ENCODE measurements around the gene COL8A1. TPM values are rescaled to one million over a fixed set of nuclear protein-coding genes. Genes with fewer than 3 reads are reported as not detected.

Gene COL8A1
- total RNA-seq, 1 donor from 2014 or later: 23.1 TPM

- intact Hi-C loops (cut with DNase I): no loop called here
Observed at GRCh38 chr3:99772171-99772570, 133.8 kb downstream of the COL8A1 start.

GRCh38 chr3:99772671-99773070 lies 134.3 kb downstream of the COL8A1 start:
- intact Hi-C loops (cut with DNase I): no loop called here
- no peak for DNase-seq (ENCODE audit: extremely low spot score in 2 of 2)
- H3K36me3 ChIP-seq: no peaks in the 10 kb centered on the region
- no peaks in the 10 kb centered on the region for H3K9me3 ChIP-seq
- H3K4me1 ChIP-seq: no peaks in the 10 kb centered on the region
- no peaks in the 10 kb centered on the region for H3K27me3 ChIP-seq
- TF ChIP-seq POLR2AphosphoS5 (IDR thresholded peaks at IDR 0.05; ENCODE audit: insufficient read depth in 1 of 2, low read depth in 1 of 2) (no peak), CTCF (IDR thresholded peaks at IDR 0.05) (no peak), POLR2A (IDR thresholded peaks at IDR 0.05) (no peak)
- no peak overlapping the region for H3K27ac ChIP-seq
- H3K4me3 ChIP-seq: no peak overlapping the region

More at GRCh38 chr3:99772171-99772570, 133.8 kb downstream of the COL8A1 start:
- no peak overlapping the region for H3K27ac ChIP-seq
- H3K36me3 ChIP-seq: no peaks in the 10 kb centered on the region
- H3K4me1 ChIP-seq: no peaks in the 10 kb centered on the region
- no peaks in the 10 kb centered on the region for H3K9me3 ChIP-seq
- no peak for DNase-seq (ENCODE audit: extremely low spot score in 2 of 2)
- TF ChIP-seq CTCF (IDR thresholded peaks at IDR 0.05) (no peak), POLR2AphosphoS5 (IDR thresholded peaks at IDR 0.05; ENCODE audit: insufficient read depth in 1 of 2, low read depth in 1 of 2) (no peak), POLR2A (IDR thresholded peaks at IDR 0.05) (no peak)
- no peaks in the 10 kb centered on the region for H3K27me3 ChIP-seq
- no peak overlapping the region for H3K4me3 ChIP-seq

- Histone ChIP-seq H3K27ac (no peak overlapping the region), H3K27me3 (no peaks in the 10 kb centered on the region), H3K36me3 (no peaks in the 10 kb centered on the region), H3K9me3 (no peaks in the 10 kb centered on the region), H3K4me3 (no peak overlapping the region), H3K4me1 (no peaks in the 10 kb centered on the region)
- TF ChIP-seq POLR2AphosphoS5 (IDR thresholded peaks at IDR 0.05; ENCODE audit: insufficient read depth in 1 of 2, low read depth in 1 of 2) (no peak), CTCF (IDR thresholded peaks at IDR 0.05) (no peak), POLR2A (IDR thresholded peaks at IDR 0.05) (no peak)
- DNase-seq (ENCODE audit: extremely low spot score in 2 of 2): no peak
- intact Hi-C loops (cut with DNase I): no loop called here
Observed at GRCh38 chr3:99774467-99774866, 136.1 kb downstream of the COL8A1 start.

- intact Hi-C loops (cut with DNase I): no loop called here
- Histone ChIP-seq H3K9me3 (no peaks in the 10 kb centered on the region), H3K27me3 (no peaks in the 10 kb centered on the region), H3K27ac (no peak overlapping the region), H3K4me3 (no peak overlapping the region), H3K36me3 (no peaks in the 10 kb centered on the region), H3K4me1 (no peaks in the 10 kb centered on the region)
- TF ChIP-seq POLR2A (IDR thresholded peaks at IDR 0.05): no peak
- no peak for TF ChIP-seq POLR2AphosphoS5 (IDR thresholded peaks at IDR 0.05; ENCODE audit: insufficient read depth in 1 of 2, low read depth in 1 of 2)
- no peak for TF ChIP-seq CTCF (IDR thresholded peaks at IDR 0.05)
- DNase-seq (ENCODE audit: extremely low spot score in 2 of 2): no peak
Observed at GRCh38 chr3:99776516-99777209, 138.3 kb downstream of the COL8A1 start.

- TF ChIP-seq POLR2AphosphoS5 (IDR thresholded peaks at IDR 0.05; ENCODE audit: insufficient read depth in 1 of 2, low read depth in 1 of 2) (no peak), POLR2A (IDR thresholded peaks at IDR 0.05) (no peak), CTCF (IDR thresholded peaks at IDR 0.05) (no peak)
- Histone ChIP-seq H3K36me3 (no peaks in the 10 kb centered on the region), H3K27ac (no peak overlapping the region), H3K4me3 (no peak overlapping the region), H3K4me1 (no peaks in the 10 kb centered on the region), H3K27me3 (no peaks in the 10 kb centered on the region), H3K9me3 (no peaks in the 10 kb centered on the region)
- intact Hi-C loops (cut with DNase I): no loop called here
- DNase-seq (ENCODE audit: extremely low spot score in 2 of 2): no peak
Observed at GRCh38 chr3:99777210-99777549, 138.8 kb downstream of the COL8A1 start.

All from vagina (tissue), 2 donors.